Measurements from ENCODE around the gene ABHD2. TPM values are rescaled to one million over a fixed set of nuclear protein-coding genes. Genes with fewer than 3 reads are reported as not detected.

Gene ABHD2
- total and polyA plus RNA-seq, 9 of the 15 experiments (the other 6 are each of a cell fraction or from before 2014, with no cell fraction given): 16.9 to 99.8 (median 47.5) TPM

DNA sequence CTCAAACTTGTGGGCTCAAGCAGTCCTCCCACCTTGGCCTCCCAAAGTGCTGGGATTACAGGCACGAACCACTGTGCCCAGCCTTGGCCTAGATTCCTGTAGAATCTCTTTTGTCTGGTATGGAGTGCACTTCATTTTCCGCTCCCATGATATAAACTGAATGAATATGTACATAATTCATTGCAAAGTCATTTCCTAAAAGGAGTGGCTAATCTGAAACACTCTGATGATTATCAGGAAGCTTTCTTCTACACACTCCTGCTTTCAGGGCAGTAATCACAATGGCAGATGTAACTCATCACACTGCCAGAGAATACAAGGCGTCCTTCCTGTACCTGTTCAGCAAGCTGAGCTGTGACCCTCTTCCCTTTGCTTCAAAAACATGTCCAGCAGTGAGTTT is 104.5 kb downstream of the ABHD2 start (continued):
- TF ChIP-seq SP1 (CRISPR knock-in tag; IDR thresholded peaks at IDR 0.05) (no peak), MAZ (CRISPR knock-in tag; conservative IDR thresholded peaks at IDR 0.05 in 1 of 2, IDR thresholded peaks at IDR 0.05 in 1 of 2) (no peak), STAG1 (CRISPR knock-in tag; IDR thresholded peaks at IDR 0.05; ENCODE audit: borderline replicate concordance) (no peak), ZBED1 (IDR thresholded peaks at IDR 0.05) (no peak), ZNF263 (CRISPR knock-in tag; IDR thresholded peaks at IDR 0.05; ENCODE audit: borderline replicate concordance) (no peak), TAL1 (IDR thresholded peaks at IDR 0.05) (no peak)

DNA sequence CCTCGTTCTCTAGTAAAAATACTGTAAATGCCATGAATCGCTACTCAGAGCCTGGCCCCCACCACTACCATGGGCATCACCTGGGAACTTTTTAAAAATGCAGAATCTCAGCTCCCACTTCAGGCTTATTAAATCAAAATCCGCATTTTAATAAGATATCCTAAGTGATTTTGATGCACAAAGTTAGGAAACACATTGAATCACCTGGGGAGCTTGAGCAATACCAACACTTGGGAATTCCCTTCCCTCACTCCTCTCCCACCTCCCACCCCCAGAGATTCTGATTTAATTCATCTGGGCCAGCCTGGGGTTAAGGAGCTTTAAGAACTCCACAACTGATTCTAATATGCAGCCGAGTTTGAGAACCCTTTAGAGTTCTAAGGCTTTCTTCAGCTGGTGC is 106.4 kb downstream of the ABHD2 start:
- ChIA-PET CTCF (ENCODE audit: low intra/inter-chr PET ratio) (no interaction called here), POLR2A (interaction anchor here (0.8 to 1.0 kb wide), 2 partner anchors 11 to 97 kb away, joined by 3 read pairs; no protein-coding TSS in a partner anchor)
- FAIRE-seq: no peak
- H3K9me1 ChIP-seq (ENCODE audit: control insufficient read depth, insufficient read depth, low read length): peaks cover 6% of the 10 kb centered on the region
- H3K9me3 ChIP-seq (replicated peaks; ENCODE audit: control insufficient read depth, insufficient read depth, low read depth, low read length): no peaks in the 10 kb centered on the region
- H3K9ac ChIP-seq (ENCODE audit: insufficient read depth in 1 of 2, low read depth in 2 of 2, low read length in 2 of 2): no peak overlapping the region
- no peak overlapping the region for H3K4me2 ChIP-seq (ENCODE audit: insufficient read depth, low read length)
- no peaks in the 10 kb centered on the region for H4K20me1 ChIP-seq (replicated peaks; ENCODE audit: control insufficient read depth, insufficient read depth, low read length)
- no peak overlapping the region for H2AFZ ChIP-seq (ENCODE audit: low read depth, low read length)
- no peaks in the 10 kb centered on the region for H3K27me3 ChIP-seq (ENCODE audit: control insufficient read depth in 2 of 2, insufficient read depth in 2 of 2, low read length in 2 of 2)
- no peaks in the 10 kb centered on the region; a peak in 1 of 5 replicates for H3K4me1 ChIP-seq (replicated peaks in 1 of 2; ENCODE audit: control insufficient read depth in 2 of 2, insufficient read depth in 2 of 2, low read length in 2 of 2)
- no peak for ATAC-seq
- WGBS (ENCODE audit: insufficient coverage, low coverage, missing lambda C conversion rate): 94% methylated on average over 4 of the region's 4 CpGs
- no peak overlapping the region for H3K4me3 ChIP-seq
- intact Hi-C loops (cut with micrococcal nuclease) (no loop called here), in situ Hi-C loops (cut with MboI) (no loop called here)
- no peak overlapping the region for H3K27ac ChIP-seq (ENCODE audit: extremely low read depth, low read depth, low read length)
- peaks cover 91% of the 10 kb centered on the region for H3K36me3 ChIP-seq (ENCODE audit: control insufficient read depth, insufficient read depth, low read length)
- no peaks in the 10 kb centered on the region for H3K79me2 ChIP-seq (ENCODE audit: control insufficient read depth, insufficient read depth, low read length)
- BruUV-seq (replicated peaks): no TSS peak
- DNase-seq (ENCODE audit: extremely low read depth in 1 of 4, low spot score in 3 of 4): no peak
- TF ChIP-seq TEAD1 (CRISPR knock-in tag; IDR thresholded peaks at IDR 0.05): no peak
- TF ChIP-seq, protein P1, sequence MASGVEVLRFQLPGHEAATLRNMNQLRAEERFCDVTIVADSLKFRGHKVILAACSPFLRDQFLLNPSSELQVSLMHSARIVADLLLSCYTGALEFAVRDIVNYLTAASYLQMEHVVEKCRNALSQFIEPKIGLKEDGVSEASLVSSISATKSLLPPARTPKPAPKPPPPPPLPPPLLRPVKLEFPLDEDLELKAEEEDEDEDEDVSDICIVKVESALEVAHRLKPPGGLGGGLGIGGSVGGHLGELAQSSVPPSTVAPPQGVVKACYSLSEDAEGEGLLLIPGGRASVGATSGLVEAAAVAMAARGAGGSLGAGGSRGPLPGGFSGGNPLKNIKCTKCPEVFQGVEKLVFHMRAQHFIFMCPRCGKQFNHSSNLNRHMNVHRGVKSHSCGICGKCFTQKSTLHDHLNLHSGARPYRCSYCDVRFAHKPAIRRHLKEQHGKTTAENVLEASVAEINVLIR (CRISPR knock-in tag; IDR thresholded peaks at IDR 0.05): no peak
- no peak for TF ChIP-seq GABPB1 (CRISPR knock-in tag; IDR thresholded peaks at IDR 0.05)
- TF ChIP-seq ELF1 (tag; IDR thresholded peaks at IDR 0.05): no peak
- TF ChIP-seq RUNX1 (IDR thresholded peaks at IDR 0.05; ENCODE audit: low read depth): no peak
- TF ChIP-seq TRIM28 (IDR thresholded peaks at IDR 0.05): no peak
- TF ChIP-seq, protein P2, sequence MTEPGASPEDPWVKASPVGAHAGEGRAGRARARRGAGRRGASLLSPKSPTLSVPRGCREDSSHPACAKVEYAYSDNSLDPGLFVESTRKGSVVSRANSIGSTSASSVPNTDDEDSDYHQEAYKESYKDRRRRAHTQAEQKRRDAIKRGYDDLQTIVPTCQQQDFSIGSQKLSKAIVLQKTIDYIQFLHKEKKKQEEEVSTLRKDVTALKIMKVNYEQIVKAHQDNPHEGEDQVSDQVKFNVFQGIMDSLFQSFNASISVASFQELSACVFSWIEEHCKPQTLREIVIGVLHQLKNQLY (CRISPR knock-in tag; conservative IDR thresholded peaks at IDR 0.05): no peak
- no peak for TF ChIP-seq NR2C1 (IDR thresholded peaks at IDR 0.05)
- no peak for TF ChIP-seq NR2C1 (tag; IDR thresholded peaks at IDR 0.05)
- TF ChIP-seq, protein P3, sequence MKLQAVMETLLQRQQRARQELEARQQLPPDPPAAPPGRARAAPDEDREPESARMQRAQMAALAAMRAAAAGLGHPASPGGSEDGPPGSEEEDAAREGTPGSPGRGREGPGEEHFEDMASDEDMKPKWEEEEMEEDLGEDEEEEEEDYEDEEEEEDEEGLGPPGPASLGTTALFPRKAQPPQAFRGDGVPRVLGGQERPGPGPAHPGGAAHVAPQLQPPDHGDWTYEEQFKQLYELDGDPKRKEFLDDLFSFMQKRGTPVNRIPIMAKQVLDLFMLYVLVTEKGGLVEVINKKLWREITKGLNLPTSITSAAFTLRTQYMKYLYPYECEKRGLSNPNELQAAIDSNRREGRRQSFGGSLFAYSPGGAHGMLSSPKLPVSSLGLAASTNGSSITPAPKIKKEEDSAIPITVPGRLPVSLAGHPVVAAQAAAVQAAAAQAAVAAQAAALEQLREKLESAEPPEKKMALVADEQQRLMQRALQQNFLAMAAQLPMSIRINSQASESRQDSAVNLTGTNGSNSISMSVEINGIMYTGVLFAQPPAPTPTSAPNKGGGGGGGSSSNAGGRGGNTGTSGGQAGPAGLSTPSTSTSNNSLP (IDR thresholded peaks at IDR 0.05; ENCODE audit: borderline replicate concordance, low read depth, low read length): no peak
- no peak for TF ChIP-seq ZNF444 (CRISPR knock-in tag; IDR thresholded peaks at IDR 0.05)
- TF ChIP-seq PURB (CRISPR knock-in tag; IDR thresholded peaks at IDR 0.05; ENCODE audit: low read depth): no peak
